SK-N-MC (cell line): ENCODE data around the gene CDH19.

ENCODE experiments used
- EZH2 ChIP-seq: fragments of 200-600 bp; sonication (generic); IDR thresholded peaks from one replicate; pipeline ENCODE4 v1.6.1; 2017; ENCODE audit warnings: antibody characterized with exemption
- FOXP2 ChIP-seq: optimal IDR thresholded peaks from 2 replicates; pipeline ENCODE3; 2011; ENCODE audit warnings: mild to moderate bottlenecking, moderate library complexity; ENCODE audit not compliant: insufficient read depth; ENCODE audit errors: extremely low read length, control extremely low read depth
- POLR2AphosphoS5 ChIP-seq: IDR thresholded peaks from 2 replicates; pipeline ENCODE4 v1.6.1; 2012; ENCODE audit warnings: mild to moderate bottlenecking, low read depth, low read length, borderline replicate concordance

DNA sequence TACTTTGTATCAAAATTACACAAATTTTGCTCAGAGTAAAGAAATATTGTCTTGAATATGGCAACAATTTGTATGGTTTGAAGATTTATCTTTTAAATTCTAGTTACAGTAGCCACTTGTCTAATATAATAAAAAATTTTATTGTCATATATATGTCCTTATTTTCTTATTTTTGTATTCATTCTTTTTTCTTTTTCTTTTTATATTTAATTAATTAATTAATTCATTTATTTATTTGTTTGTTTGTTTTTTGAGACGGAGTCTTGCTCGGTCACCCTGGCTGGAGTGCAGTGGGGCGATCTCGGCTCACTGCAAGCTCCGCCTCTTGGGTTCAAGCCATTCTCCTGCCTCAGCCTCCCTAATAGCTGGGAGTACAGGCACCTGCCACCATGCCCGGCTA, 3.7 kb upstream of the CDH19 start:
- TF ChIP-seq POLR2AphosphoS5 (no peak), EZH2 (no peak), FOXP2 (no peak)
